ENCODE results near the gene NSG1. TPM values are rescaled to one million over a fixed set of nuclear protein-coding genes. Genes with fewer than 3 reads are reported as not detected.

The NSG1 gene, protein sequence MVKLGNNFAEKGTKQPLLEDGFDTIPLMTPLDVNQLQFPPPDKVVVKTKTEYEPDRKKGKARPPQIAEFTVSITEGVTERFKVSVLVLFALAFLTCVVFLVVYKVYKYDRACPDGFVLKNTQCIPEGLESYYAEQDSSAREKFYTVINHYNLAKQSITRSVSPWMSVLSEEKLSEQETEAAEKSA
- total RNA-seq, result 10 to 100 TPM; 30.0 to 67.2 TPM
- 27.5 TPM for polyA plus RNA-seq (ENCODE audit: insufficient read depth, low read depth, low replicate concordance)
- long read RNA-seq, donor 1, partial matches to known transcripts, result 23 of 25 reads
- long read RNA-seq, donor 1, other reads (novel, unspliced or antisense), result 0 of 25 reads
- long read RNA-seq, donor 2, partial matches to known transcripts, result 13 of 14 reads
- long read RNA-seq, donor 2, other reads (novel, unspliced or antisense), result 0 of 14 reads

DNA sequence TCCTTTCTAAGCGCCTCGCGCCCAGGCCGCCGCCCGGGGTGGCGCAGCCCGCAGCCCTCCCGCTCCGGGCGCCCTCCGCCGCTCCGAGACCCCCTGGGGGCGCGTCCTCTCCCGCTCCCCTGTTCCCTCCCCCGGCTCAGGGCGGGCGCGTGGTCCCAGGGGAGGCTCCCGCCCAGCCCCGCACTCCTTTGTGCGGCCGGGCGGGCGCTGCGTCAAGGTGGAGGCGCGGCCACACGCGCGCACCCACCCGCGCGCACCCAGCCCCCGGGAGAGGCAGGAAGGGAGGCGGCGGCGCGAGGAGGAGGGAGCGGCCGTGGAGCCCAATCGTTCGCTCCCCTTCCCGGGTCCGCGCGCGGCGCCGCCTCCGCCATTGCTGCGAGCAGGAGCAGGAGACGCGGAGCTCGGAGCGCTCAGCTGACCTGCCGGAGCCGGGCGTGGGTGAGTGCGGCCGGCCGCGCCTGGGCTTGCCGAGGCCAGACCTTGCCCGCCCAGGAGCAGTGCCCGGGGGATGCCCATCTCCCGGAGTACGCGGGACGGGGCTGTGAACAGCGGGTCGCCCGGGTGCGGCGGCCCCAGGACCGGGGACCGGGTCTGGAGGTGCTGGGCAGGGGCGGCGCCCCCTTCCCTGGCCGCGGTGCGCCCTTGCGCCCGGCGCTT is at the start of gene NSG1:
NSG1 (plus strand) TSS at position 367 of the 657 bp plus-strand sequence. CDS start 528 bp downstream, outside the sequence.
- Histone ChIP-seq H3K4me3 (peak within 1 kb of the TSS; percentile 47 to 64), H3K4me1 (peaks cover 12% of the 10 kb centered on the region), H3K36me3 (ENCODE audit: low read depth, missing control alignments) (no peaks in the 10 kb centered on the region), H3K9me3 (no peaks in the 10 kb centered on the region), H3K27me3 (no peaks in the 10 kb centered on the region), H3K27ac (no peak within 1 kb of the TSS)
- peak; percentile 63 for DNase-seq
- intact Hi-C loops (cut with DNase I; ENCODE audit: low total_unique reads), result no loop called here
- WGBS, 2 donors, result 1% methylated on average over 69 of the region's 87 CpGs; no CpG with 5 or more reads in 1 of the 2 donors
- TF ChIP-seq, protein P1, sequence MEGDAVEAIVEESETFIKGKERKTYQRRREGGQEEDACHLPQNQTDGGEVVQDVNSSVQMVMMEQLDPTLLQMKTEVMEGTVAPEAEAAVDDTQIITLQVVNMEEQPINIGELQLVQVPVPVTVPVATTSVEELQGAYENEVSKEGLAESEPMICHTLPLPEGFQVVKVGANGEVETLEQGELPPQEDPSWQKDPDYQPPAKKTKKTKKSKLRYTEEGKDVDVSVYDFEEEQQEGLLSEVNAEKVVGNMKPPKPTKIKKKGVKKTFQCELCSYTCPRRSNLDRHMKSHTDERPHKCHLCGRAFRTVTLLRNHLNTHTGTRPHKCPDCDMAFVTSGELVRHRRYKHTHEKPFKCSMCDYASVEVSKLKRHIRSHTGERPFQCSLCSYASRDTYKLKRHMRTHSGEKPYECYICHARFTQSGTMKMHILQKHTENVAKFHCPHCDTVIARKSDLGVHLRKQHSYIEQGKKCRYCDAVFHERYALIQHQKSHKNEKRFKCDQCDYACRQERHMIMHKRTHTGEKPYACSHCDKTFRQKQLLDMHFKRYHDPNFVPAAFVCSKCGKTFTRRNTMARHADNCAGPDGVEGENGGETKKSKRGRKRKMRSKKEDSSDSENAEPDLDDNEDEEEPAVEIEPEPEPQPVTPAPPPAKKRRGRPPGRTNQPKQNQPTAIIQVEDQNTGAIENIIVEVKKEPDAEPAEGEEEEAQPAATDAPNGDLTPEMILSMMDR (IDR thresholded peaks at IDR 0.05), result no peak
- TF ChIP-seq POLR2A (IDR thresholded peaks at IDR 0.05), result no peak

DNA sequence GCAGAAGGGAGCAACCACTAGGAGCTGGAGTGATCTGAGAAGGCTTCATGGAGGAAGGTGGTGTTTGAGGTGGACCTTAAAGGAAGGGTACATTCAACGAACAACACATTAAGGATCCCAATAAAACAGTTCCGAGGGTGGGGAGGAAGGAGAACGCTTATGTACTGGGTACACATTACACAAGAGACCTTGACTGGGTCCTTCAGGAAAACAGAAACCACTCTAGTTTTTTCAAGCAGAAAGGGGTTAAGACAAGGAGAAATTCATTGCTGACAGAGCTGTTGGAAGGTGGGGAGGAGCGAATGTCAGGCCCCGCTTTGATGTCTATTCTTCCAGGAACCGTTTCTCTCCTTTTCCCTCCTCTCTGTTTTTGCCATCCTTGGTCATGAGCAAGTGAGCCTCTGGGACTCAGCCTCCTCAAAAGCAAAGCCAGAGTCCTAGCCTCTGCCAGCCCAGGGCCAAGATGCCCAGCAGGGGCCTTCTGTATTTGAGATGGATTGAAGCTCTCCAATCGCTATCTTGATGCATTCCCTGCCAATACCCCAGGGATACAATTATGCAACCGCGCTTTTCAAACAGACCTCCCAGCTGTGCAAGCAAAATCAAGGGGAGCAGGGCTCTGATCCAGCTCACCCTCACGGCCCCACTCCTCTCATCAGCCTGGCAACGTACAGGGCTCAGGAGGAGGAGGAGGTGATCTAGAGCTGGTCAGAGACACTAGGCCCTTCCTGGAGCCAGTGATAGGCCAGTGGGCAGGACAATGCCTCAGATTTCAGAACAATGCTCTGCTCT is 48.5 kb upstream of the NSG1 start:
- 66 to 71% methylated on average over 11 of the region's 11 CpGs for WGBS, 2 donors
- intact Hi-C loops (cut with DNase I; ENCODE audit: low total_unique reads), result no loop called here
- Histone ChIP-seq H3K9me3 (no peaks in the 10 kb centered on the region), H3K36me3 (ENCODE audit: low read depth, missing control alignments) (no peaks in the 10 kb centered on the region), H3K27ac (peak overlapping the region in 1 of 2 donors; percentile 31), H3K27me3 (no peaks in the 10 kb centered on the region), H3K4me1 (peaks cover 20% of the 10 kb centered on the region), H3K4me3 (no peak overlapping the region)
- no peak for TF ChIP-seq POLR2A (IDR thresholded peaks at IDR 0.05)
- TF ChIP-seq, protein P1 (IDR thresholded peaks at IDR 0.05), result no peak
- DNase-seq, result no peak

DNA sequence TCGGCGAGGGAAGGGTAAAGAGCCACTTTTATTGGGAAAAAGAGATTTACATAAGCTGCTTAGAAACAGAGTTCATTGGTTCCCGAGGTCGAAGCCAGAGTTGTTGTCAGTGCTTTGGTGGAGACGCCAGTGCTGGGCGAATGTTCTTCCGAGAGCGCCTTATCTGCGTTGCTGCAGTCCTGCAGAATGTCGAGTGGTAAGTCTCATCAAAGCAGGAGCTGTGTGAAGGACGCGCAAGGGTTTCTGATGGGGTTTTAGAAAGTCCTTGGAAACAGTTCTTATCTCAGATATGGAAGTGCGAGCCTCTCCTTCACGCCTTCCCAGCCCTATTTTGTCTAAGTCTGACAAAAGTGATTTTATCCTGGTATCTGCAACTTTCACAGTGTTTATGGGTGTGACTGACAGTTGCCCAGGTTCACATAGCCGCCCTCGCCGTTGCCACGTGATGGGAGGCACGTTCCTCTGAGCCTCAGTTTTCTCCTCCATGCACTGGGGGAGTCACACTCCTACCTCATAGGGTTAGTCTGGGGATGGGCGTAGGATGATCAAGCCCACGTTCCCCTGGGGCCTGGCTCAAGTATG is 47.3 kb upstream of the NSG1 start:
- Histone ChIP-seq H3K4me1 (peaks cover 19% of the 10 kb centered on the region), H3K27me3 (no peaks in the 10 kb centered on the region), H3K36me3 (ENCODE audit: low read depth, missing control alignments) (no peaks in the 10 kb centered on the region), H3K27ac (peak overlapping the region; percentile 36 to 41), H3K9me3 (no peaks in the 10 kb centered on the region), H3K4me3 (no peak overlapping the region)
- intact Hi-C loops (cut with DNase I; ENCODE audit: low total_unique reads), result no loop called here
- TF ChIP-seq, protein P1 (IDR thresholded peaks at IDR 0.05), result no peak
- no peak for TF ChIP-seq POLR2A (IDR thresholded peaks at IDR 0.05)
- peak; percentile 85 for DNase-seq
- 21 to 32% methylated on average over 21 of the region's 21 CpGs for WGBS, 2 donors

DNA sequence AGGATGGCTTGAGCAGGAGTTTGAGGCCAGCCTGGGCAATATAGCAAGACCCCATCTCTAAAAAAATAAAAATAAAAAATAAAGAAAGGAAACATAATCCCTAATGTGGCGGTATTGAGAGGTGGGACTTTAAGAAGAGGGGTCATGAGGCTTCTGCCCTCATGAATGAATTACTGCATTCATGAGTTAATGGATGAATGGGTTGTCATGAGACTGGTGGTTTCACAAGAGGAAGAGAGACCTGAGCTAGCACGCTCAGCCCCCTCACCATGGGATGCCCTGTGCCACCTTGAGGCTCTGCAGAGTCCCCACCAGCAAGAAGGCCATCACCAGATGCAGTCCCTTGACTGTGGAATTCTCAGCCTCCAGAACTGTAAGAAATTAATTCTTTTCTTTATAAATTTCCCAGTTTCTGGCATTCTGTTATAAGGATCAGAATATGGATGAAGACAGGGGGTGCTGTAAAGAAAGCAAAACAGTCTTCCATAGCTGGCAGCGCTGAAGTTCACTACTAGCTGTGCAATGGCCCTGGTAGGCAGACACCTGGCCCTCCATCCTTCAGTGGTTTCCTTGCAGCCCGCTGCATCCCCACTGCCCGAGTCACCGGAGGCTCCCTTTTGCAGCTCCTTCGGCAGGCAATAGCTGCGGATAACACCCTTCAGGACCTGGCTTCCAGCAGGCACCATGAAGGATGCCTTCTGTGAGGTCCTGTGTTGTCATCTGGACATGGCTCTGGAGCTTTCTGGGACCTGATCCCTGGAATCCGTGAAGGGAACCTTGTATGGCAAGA is 44.8 kb upstream of the NSG1 start:
- Histone ChIP-seq H3K4me1 (peaks cover 28% of the 10 kb centered on the region), H3K4me3 (no peak overlapping the region), H3K27ac (peak overlapping the region in 1 of 2 donors; percentile 18), H3K27me3 (no peaks in the 10 kb centered on the region), H3K9me3 (no peaks in the 10 kb centered on the region), H3K36me3 (ENCODE audit: low read depth, missing control alignments) (no peaks in the 10 kb centered on the region)
- 90 to 95% methylated on average over 9 of the region's 9 CpGs for WGBS, 2 donors
- intact Hi-C loops (cut with DNase I; ENCODE audit: low total_unique reads), result no loop called here
- DNase-seq, result no peak
- TF ChIP-seq POLR2A (IDR thresholded peaks at IDR 0.05), result no peak
- TF ChIP-seq, protein P1 (IDR thresholded peaks at IDR 0.05), result no peak
